ENCODE results near the gene DVL1.
"Not testable (repeated sequence)": the region's sequence is repeated elsewhere in the genome, so short reads cannot be mapped to it uniquely, and the experiment has no call there.

Gene DVL1

GRCh38 chr1:1349256-1350012, at the start of gene DVL1:
TSS of gene DVL1 (minus strand) at chr1:1349418. CDS start at chr1:1349065, 353 bp downstream.
- DNase-seq, result peak; percentile 24 to 48

DNA sequence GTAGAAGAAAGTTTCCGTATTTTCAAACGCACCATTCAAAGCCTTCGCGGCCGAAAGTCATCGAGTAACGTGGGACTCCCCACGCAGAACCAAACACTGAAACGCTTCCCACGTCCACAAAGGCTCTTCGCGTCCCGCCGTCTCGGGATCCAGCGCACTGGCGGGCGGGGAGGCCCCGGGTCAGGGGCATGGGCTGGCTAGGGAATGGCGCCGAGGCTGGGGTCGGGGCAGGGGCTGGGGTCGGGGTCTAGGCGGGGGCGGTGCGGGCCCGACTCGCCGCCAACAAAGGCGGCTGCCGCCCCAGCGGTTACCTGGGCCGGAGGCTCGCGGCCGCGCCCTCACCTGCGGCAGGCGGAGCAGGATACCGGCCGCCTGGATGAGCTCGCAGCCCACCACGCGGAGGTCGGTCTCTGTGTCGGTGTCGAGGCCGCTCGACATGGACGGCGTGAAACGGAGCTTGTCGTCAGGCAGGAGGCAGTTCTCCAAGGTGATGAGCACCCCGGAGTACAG, 49.5 kb upstream of the DVL1 start:
- no peak for DNase-seq

DNA sequence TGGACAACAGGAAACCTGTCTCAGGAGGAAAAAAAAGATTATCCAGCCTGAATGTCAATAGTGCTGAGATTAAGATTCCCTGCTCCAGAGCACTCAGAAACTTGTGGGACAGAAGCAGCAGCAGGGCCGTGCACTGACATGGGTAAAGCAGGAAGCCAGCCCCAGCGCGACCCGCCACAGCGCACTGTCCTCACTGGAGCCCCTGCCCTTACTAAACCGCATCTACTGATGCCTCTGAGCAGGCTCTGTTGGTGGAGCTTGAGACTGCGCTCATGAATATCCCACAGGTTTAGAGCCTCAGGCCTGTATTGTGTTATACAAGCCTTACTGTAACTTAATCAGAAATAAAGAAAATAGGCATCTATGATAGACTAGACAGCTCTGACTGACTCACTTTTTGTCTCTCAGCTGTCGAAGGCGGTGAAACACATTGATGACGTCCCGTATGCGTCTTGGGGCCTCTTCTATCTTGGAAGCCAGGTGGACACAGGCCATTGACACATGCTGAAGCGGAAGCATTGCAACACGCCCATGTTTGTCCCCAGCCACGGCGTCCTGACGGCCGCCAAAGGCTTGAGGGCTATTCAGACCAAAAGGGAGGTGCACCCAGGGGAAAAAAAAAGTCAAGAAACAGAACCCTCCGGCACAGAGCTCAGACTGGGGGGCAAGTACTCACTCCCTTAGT, 48.8 kb upstream of the DVL1 start:
- no peak for DNase-seq

DNA sequence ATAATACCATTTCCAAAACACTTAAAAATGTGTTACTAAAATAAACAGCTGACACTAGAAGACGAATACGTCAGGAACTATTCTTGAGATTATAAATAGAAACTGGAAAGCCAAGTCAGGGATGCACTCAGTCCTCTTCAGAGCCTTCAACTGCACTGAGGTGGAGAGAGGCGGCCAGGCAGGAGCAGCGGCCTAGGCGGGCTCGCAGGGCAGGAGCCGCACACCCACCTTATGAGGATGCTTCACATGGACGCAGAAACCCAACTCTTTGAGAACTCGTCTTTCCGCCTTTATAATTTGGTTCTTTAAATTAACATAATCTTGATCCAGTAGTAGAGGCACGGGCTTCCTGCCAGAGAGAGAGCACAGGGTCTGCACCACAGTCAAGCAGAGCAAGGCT, 45.9 kb upstream of the DVL1 start:
- DNase-seq, result no peak

GRCh38 chr1:1394116-1394515, 44.9 kb upstream of the DVL1 start:
- DNase-seq, result no peak

DNA sequence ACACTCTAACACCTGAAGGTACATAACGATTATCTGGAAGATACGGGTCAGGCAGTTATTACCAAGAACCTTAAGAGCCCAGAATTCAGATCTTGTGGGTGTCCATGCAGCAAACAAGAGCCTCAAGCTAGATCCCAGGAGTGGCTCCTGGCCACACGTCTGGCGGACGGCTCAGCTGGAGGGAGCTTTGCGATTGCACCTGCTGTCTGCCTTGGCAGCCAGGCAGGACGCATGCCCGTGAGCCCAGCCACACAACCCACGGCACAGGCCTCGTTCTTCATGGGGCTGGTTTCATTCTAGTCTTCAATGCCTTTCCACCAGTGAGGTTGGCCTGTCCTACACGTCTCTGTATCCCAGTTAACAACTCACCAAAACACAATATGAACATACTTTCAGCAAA, 44.2 kb upstream of the DVL1 start:
- DNase-seq, result no peak

GRCh38 chr1:1393014-1393413, 43.8 kb upstream of the DVL1 start:
- DNase-seq, result no peak

DNA sequence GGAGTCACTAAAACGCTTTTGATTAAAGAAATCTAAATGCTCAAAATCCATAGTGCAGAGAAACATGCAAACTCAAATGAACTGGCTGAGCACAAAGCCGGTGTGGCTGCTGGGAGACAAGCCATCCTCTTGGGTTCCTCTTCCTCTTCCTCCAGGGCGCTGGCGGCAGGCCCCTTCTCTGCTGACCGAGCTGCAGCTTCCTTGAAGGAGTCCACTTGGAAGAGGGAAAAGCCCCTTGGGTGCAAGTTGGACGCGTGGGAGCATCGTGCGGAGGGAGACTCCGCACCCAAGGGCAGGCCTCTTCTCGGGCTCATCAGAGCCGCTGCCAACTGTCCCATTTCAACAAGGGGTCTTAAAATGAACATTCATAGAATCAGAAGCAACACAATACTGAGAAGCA, 42.0 kb upstream of the DVL1 start:
- DNase-seq, result no peak

DNA sequence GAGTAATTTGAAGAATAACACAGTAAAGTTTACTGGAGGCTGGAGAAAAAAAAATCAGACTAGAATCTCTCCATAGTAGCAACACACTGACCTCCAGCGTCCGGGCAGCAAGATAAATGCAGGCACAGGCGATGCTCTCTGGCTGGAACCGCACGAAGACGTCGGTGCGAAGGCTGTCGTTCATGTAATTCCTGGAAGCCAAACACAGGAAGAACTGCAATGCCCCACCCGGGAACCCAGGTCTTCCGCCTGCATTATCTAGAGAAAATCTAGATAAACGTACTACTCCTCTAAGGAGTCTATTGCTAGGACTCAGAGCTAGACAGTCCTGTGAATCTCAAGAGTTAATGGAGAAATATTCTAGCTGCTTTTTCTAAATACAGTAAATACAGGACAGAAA, 41.5 kb upstream of the DVL1 start:
- no peak for DNase-seq

DNA sequence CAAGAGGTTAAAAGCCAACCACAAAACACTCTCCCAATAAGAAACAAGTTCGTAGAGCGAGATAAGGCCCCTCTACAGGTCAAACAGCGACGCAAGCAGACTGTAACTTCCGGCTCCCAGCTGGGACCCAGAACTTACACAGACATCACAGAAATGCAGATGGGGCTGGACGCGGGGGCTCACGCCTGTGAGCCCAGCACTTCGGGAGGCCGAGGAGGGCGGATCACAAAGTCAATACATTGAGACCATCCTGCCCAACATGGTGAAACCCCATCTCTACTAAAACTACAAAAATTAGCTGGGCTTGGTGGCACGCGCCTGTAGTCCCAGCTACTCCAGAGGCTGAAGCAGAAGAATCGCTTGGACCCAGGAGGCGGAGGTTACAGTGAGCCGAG, 38.9 kb upstream of the DVL1 start:
- DNase-seq, result no peak

DNA sequence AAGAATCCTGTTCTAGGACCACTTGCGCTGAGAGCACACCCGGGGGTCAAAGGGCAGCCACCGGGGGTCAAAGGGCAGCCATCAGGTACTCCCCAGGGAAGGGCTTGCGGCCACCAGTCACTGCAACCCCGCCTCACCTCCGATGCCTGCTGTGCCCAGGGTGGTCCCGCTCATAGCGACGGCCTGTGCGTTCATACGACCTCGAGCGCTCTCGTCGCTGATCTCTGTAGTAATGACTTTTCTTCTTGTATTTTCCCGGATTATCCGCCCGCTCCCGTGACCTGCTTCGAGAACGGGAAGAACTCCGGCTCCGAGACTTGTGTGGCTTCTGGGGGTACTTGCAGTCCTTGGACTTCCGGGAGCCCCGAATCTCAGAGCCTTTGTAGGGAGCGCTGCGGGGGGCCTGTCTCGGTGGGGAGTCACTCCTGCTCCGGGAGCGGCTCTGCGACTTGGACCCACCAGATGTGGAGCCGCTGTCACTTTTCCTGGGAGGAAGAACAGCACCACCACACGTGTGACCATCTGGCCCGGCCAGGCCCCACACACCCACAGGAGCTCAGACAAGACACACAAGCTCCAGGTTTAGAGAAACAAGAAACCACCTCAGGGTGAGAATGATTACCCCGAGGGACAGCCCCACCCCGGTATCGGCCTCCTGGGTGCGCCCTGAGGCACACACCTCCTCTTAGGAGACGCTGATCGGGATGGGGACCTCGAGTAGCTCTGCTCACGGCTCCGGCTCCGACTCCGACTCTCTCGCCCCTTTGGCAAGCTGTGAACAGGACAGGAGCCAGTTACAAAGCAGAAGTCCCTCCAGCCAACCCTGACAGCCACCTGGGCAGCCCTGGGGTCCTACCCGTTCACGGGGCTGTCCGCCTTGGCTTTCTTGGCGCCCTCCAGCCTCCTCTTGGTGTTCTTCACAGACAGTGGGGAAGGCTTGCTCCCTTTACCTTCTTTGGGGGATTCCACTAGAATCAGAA, 38.2 kb upstream of the DVL1 start:
- no peak for DNase-seq

DNA sequence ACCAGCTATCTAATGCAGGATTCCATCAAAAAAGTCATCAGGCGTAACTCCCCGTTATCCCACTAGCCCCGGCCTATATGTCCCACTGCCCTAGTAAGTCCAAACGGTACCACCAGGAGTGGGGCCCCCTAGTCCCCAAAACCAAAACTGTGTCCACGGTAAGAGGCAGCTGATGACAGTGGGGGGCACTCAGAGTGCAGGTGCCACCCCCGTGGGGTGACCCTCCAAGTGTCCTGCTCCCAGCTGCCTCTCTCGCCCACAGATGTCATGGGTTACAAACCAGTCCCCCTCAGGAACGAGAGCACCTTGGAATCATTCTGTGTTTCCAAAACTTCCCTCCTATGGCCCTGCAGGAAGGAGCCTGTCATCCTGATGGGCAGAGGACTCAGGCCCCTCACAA, 36.7 kb upstream of the DVL1 start:
- no peak for DNase-seq

DNA sequence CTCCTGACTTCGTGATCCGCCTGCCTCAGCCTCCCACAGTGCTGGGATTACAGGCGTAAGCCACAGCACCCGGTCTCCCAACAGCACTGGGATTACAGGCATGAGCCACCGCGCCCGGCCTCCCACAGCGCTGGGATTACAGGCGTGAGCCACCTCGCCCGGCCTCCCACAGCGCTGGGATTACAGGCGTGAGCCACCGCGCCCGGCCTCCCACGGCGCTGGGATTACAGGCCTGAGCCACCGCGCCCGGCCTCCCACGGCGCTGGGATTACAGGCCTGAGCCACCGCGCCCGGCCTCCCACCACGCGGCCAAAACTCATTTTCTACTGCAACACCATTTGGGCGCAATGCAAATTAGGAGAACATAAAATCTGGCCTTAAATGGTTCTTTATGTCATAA, 36.1 kb upstream of the DVL1 start:
- not testable (repeated sequence) for DNase-seq

DNA sequence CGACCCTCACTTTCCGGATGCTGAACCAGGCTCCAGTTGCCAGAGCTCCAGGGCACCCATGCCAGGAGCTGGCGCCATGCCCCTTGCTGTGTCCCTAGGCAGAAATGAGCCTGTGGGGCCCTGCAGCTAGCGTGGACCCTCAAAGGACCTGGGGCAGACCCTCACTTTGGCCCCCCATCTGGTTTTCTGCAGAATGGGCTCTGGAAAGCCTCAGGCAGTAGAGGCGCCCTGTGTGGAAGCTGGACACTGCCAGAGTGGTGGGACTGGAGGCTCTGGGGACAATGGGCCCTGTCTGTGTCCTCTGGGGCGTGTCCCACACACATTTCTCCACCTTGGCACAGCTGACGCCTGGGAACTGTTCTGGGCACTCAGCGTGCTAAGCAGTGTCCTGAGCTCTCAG, 32.1 kb upstream of the DVL1 start:
- DNase-seq, result no peak

GRCh38 chr1:1380860-1381259, 31.6 kb upstream of the DVL1 start:
- DNase-seq, result no peak

GRCh38 chr1:1377540-1378205, 28.5 kb upstream of the DVL1 start:
- no peak for DNase-seq

DNA sequence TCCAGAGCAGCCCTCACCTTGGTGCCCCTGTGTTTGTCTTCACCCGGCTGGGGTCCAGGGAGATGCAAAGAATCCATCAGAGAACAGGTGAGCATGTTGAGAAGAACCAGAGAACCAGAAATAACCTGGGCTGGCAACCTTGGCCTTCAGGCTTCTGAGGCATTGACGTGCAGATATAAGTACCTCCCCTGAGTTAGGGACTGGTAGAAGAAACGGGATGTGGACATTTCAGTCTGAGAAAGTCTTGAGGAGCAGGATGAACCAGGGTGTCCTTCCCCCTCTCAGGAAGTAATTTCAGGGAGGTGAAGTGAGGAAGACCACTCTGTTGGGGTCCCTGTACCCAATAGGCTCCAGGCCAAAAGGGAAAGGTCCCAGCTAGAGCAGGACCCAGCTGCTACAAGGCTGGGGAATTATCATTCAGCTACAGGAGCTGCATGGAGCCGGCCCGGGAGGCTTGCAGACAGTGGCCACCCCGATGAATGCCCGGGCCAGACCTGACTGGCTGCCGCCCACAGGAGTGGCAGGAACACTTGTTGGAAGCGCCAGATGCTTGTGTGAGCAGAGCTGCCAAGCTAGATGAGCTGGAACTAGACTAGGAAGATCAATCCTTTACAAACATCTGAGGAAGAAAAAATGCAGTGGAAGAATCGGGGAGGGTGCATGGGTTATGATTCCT, 27.5 kb upstream of the DVL1 start:
- no peak for DNase-seq

GRCh38 chr1:1374929-1375662, 25.9 kb upstream of the DVL1 start, which contains the start of gene AURKAIP1:
TSS of gene AURKAIP1 (minus strand) at chr1:1375207. CDS start at chr1:1374756, 451 bp downstream.
- DNase-seq, result peak; percentile 97 to 99

GRCh38 chr1:1374589-1374928, 25.3 kb upstream of the DVL1 start:
- DNase-seq, result no peak

DNA sequence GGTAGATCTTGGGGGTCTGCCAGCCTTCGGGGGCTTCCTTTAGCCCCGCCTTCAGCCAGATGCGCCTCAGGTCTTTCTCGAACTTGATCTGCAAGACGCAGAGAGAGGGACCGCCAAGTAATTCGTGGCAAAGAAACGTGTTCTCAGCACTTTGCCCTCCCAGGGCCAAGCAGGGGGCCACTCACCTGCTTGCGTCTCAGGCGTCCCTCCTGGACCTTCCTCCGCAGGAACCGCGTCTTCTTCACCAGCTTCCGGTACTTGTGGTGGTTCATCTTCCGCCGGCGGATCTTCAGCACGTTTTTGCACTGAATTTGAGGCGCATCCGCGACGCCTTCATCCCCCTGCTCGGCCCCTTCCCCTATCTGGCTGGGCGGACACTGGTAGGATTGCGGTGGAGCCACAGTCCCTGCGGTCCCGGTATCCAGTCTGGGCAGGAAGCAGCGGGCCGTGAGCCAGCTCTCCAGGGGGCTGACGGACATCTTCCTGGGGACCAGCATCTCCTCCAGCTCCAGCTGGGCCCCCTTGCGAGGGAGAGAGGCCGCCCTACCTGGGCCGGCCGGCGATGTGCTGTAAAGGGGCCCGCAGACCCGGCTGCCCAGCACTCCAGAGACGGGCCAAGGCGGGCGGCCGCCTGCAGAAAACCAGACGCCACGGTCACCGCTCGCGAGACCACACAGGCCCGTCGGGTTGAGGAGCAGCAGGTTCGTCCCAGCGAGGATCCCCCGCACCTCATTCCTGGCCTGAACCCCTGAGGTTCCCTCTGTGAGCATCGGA, 24.8 kb upstream of the DVL1 start:
- no peak for DNase-seq
